A673 (cell line): ENCODE results near the gene VCPKMT. TPM values are rescaled to one million over a fixed set of nuclear protein-coding genes. Genes with fewer than 3 reads are reported as not detected.

ENCODE experiments used
- BruUV-seq: library from RNA; stranded (reverse); fragments of 400-500 nt; replicated peaks from 2 replicates; lab custom pipeline; 2021; lab: Mats Ljungman, UMichigan
- CTCF ChIA-PET: fragments of 300-600 bp; sonication (Branson Sonifier 250); formaldehyde crosslinking; loops from one replicate; lab custom pipeline; 2022; ENCODE audit warnings: antibody characterized with exemption; lab: Charles Lee
- POLR2A ChIA-PET: fragments of 300-600 bp; sonication (Branson Sonifier 250); formaldehyde crosslinking; loops from one replicate; lab custom pipeline; 2022; ENCODE audit warnings: antibody characterized with exemption; ENCODE audit not compliant: low non-redundant PET; lab: Charles Lee
- DNase-seq: peaks from one replicate; pipeline ENCODE4 v3.0.0-alpha.2; 2015; ENCODE audit warnings: low spot score
- H3K27ac ChIP-seq: fragments of 200-600 bp; sonication (generic); 2 replicates; pipeline ENCODE4 v1.5.1; 2016; ENCODE audit warnings: mixed run types, low read depth, mild to moderate bottlenecking, mixed read lengths, antibody characterized with exemption, low read length; ENCODE audit not compliant: poor library complexity, severe bottlenecking
- H3K27me3 ChIP-seq: fragments of 200-600 bp; sonication (generic); replicated peaks from 2 replicates; pipeline ENCODE4 v1.6.1; 2017; ENCODE audit warnings: mixed run types, low read depth, mild to moderate bottlenecking, mixed read lengths, antibody characterized with exemption, low read length; ENCODE audit not compliant: insufficient read depth, poor library complexity
- H3K36me3 ChIP-seq: fragments of 200-600 bp; sonication (generic); 2 replicates; pipeline ENCODE4 v1.6.1; 2016; ENCODE audit warnings: mixed run types, mild to moderate bottlenecking, mixed read lengths, antibody characterized with exemption, low read length; ENCODE audit not compliant: insufficient read depth, poor library complexity, severe bottlenecking
- H3K4me1 ChIP-seq: fragments of 200-600 bp; sonication (generic); 2 replicates; pipeline ENCODE4 v1.6.1; 2017; ENCODE audit warnings: mixed run types, mild to moderate bottlenecking, mixed read lengths, antibody characterized with exemption, low read length; ENCODE audit not compliant: insufficient read depth, poor library complexity, severe bottlenecking
- H3K4me3 ChIP-seq: fragments of 200-600 bp; sonication (generic); 2 replicates; pipeline ENCODE4 v1.5.1; 2016; ENCODE audit warnings: low read depth, mixed run types, mild to moderate bottlenecking, mixed read lengths, low read length; ENCODE audit not compliant: poor library complexity, severe bottlenecking
- H3K9me3 ChIP-seq: fragments of 200-600 bp; sonication (generic); 2 replicates; pipeline ENCODE4 v1.6.1; 2016; ENCODE audit warnings: mixed run types, low read depth, mild to moderate bottlenecking, mixed read lengths, antibody characterized with exemption, low read length; ENCODE audit not compliant: poor library complexity, severe bottlenecking
- EZH2 ChIP-seq: fragments of 200-600 bp; sonication (generic); IDR thresholded peaks from 2 replicates; pipeline ENCODE4 v1.6.1; 2017; ENCODE audit warnings: borderline replicate concordance, low read depth, mild to moderate bottlenecking, mixed read lengths, antibody characterized with exemption, low read length; ENCODE audit not compliant: poor library complexity, severe bottlenecking
- intact Hi-C: fragments of 100-400 bp; cut with micrococcal nuclease; formaldehyde crosslinking; loops from one replicate; pipeline ENCODE4 v1.10.0; 2022; ENCODE audit not compliant: unreplicated experiment
- total RNA-seq: library from RNA; stranded (reverse); gene quantifications from 2 replicates; pipeline ENCODE4 v1.2.3, GENCODE V29; 2021
- TF ChIP-seq, protein P1 (sequence below): fragments of 300-800, 200-600 bp; sonication (generic); conservative IDR thresholded peaks from 2 replicates; pipeline ENCODE4 v1.5.1; 2017; ENCODE audit warnings: low read depth, mild to moderate bottlenecking, antibody characterized with exemption, low read length, moderate library complexity, mixed read lengths

Gene VCPKMT
- total RNA-seq, 1 experiment from 2014 or later = 14.3 TPM

DNA sequence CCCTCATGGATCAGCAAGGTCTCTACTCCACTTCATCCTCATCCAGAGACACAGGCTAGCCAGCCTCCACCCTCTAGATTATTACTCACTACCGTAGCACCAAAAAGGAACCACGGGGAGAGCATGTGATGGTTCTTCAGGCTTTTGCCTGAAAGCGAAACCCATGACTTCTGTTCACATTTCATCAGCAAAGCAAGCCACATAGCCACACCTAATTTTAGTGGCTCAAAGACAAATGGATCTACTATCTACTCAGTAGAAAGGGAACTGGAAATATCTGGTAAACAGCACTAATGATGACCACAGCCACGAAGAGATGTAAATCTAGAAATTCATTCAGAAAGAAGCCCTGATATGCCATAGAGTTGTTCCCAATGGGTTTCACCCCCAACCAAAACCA is 51.4 kb downstream of the VCPKMT start:
- intact Hi-C loops = loop anchor here (5.0 kb wide), 1 partner anchor 467 kb away; the partner anchor contains the start of gene MAP4K5
- POLR2A ChIA-PET = no interaction called here
- peaks cover 34% of the 10 kb centered on the region for H3K4me1 ChIP-seq
- no peak for DNase-seq
- H3K9me3 ChIP-seq = no peaks in the 10 kb centered on the region
- H3K4me3 ChIP-seq = no peak overlapping the region
- no peak overlapping the region for H3K27ac ChIP-seq
- H3K36me3 ChIP-seq = no peaks in the 10 kb centered on the region
- TF ChIP-seq EZH2 = no peak
- TF ChIP-seq, protein P1, sequence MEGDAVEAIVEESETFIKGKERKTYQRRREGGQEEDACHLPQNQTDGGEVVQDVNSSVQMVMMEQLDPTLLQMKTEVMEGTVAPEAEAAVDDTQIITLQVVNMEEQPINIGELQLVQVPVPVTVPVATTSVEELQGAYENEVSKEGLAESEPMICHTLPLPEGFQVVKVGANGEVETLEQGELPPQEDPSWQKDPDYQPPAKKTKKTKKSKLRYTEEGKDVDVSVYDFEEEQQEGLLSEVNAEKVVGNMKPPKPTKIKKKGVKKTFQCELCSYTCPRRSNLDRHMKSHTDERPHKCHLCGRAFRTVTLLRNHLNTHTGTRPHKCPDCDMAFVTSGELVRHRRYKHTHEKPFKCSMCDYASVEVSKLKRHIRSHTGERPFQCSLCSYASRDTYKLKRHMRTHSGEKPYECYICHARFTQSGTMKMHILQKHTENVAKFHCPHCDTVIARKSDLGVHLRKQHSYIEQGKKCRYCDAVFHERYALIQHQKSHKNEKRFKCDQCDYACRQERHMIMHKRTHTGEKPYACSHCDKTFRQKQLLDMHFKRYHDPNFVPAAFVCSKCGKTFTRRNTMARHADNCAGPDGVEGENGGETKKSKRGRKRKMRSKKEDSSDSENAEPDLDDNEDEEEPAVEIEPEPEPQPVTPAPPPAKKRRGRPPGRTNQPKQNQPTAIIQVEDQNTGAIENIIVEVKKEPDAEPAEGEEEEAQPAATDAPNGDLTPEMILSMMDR = no peak
- CTCF ChIA-PET = no interaction called here
- H3K27me3 ChIP-seq = no peaks in the 10 kb centered on the region
- no TSS peak for BruUV-seq

DNA sequence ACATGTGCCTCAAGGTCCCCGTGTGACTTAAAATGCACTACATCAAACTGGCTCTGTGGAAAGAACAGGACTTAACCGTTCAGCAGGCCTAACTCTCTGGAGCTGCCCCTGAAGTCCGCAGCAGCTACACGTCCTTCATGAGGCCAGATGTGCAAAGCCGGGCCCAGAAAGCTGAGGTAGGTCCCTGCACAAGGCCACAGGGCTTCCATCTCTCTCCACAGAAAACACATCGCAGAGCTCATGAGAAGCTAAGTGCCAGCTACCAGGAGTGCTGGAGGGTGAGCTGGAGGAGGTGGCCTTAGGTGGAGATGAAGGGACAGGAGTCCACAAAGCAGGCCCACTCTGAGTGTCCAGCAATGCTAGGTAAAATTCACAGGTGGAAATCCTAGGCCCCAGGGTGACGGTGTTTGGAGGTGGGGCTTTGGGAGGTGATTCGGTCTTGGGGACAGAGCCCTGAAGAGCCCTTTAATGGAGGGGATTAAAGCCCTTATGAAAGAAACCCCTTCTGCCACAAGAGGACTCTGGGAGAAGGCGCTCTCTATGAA is 52.4 kb downstream of the VCPKMT start:
- TF ChIP-seq, protein P1 = no peak
- no peak for TF ChIP-seq EZH2
- BruUV-seq = no TSS peak
- intact Hi-C loops = loop anchor here (5.0 kb wide), 1 partner anchor 468 kb away; the partner anchor contains the start of gene MAP4K5
- Histone ChIP-seq H3K27me3 (no peaks in the 10 kb centered on the region), H3K4me1 (peaks cover 42% of the 10 kb centered on the region), H3K36me3 (no peaks in the 10 kb centered on the region), H3K27ac (peak overlapping the region; percentile 93), H3K4me3 (no peak overlapping the region), H3K9me3 (no peaks in the 10 kb centered on the region)
- ChIA-PET CTCF (no interaction called here), POLR2A (no interaction called here)
- no peak for DNase-seq

DNA sequence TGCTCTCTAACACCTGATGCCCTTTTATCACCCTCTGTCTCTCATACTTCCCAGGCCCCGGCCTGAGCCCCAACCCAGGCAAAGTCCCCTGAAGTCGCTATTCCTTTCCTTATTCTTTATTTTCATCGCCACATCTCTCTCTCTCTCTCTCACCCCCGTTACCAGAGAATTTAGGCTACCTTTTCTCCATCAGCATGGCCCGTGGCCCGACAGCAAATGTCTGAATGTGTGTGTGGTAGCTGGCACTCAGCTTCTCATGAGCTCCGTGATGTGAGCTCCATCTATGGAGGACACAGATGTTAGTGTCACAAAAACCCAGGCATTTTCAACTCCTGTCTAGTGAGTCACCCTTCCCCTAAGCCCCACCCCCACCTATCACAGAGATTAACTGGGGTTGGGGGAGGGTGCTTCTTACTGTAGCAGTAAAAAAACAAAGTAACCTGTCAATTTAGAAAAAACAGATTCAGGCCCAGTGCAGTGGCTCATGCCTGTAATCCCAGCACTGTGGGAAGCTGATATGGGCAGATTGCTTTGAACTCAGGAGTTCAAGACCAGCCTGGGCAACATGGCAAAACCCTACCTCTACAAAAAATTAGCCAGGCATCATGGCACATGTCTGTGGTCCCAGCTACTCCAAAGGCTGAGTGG is 53.8 kb downstream of the VCPKMT start:
- peak overlapping the region; percentile 93 for H3K27ac ChIP-seq
- no peaks in the 10 kb centered on the region for H3K9me3 ChIP-seq
- CTCF ChIA-PET = interaction anchor here (0.9 to 2.3 kb wide), 2 partner anchors 183 to 200 kb away, joined by 3 to 12 read pairs; no protein-coding TSS in a partner anchor
- POLR2A ChIA-PET = no interaction called here
- DNase-seq = peak; percentile 92
- TF ChIP-seq, protein P1 = peak; percentile 24; the same call in 1 of the 2 replicates
- TF ChIP-seq EZH2 = no peak
- H3K27me3 ChIP-seq = no peaks in the 10 kb centered on the region
- H3K4me1 ChIP-seq = peaks cover 42% of the 10 kb centered on the region
- no peak overlapping the region for H3K4me3 ChIP-seq
- no peaks in the 10 kb centered on the region for H3K36me3 ChIP-seq
- BruUV-seq = no TSS peak
- intact Hi-C loops = loop anchor here (1.0 to 5.0 kb wide), 2 partner anchors 197 to 470 kb away; partner anchors contain the start of gene MAP4K5
